ENCODE results near the gene MTX1.
"Not testable (repeated sequence)": the region's sequence is repeated elsewhere in the genome, so short reads cannot be mapped to it uniquely, and the experiment has no call there.

The MTX1 gene

GRCh38 chr1:155186067-155186793 lies 22.3 kb upstream of the MTX1 start:
- no peak overlapping the region for H3K4me3 ChIP-seq (replicated peaks; ENCODE audit: low read depth, low read length)
- TF ChIP-seq CTCF (IDR thresholded peaks at IDR 0.05; ENCODE audit: low read length, missing control alignments) = no peak
- no peak for DNase-seq (ENCODE audit: low read depth)

- TF ChIP-seq CTCF (IDR thresholded peaks at IDR 0.05; ENCODE audit: low read length, missing control alignments) = no peak
- H3K4me3 ChIP-seq (replicated peaks; ENCODE audit: low read depth, low read length) = no peak overlapping the region
- DNase-seq (ENCODE audit: low read depth) = no peak
Measured at GRCh38 chr1:155186794-155187455, 21.6 kb upstream of the MTX1 start.

GRCh38 chr1:155187456-155187891 lies 21.0 kb upstream of the MTX1 start:
- H3K4me3 ChIP-seq (replicated peaks; ENCODE audit: low read depth, low read length) = no peak overlapping the region
- DNase-seq (ENCODE audit: low read depth) = no peak
- no peak for TF ChIP-seq CTCF (IDR thresholded peaks at IDR 0.05; ENCODE audit: low read length, missing control alignments)

GRCh38 chr1:155188268-155188667 lies 20.2 kb upstream of the MTX1 start:
- H3K4me3 ChIP-seq (replicated peaks; ENCODE audit: low read depth, low read length) = no peak overlapping the region
- no peak for DNase-seq (ENCODE audit: low read depth)
- TF ChIP-seq CTCF (IDR thresholded peaks at IDR 0.05; ENCODE audit: low read length, missing control alignments) = no peak

GRCh38 chr1:155189926-155190325 lies 18.6 kb upstream of the MTX1 start:
- H3K4me3 ChIP-seq (replicated peaks; ENCODE audit: low read depth, low read length) = not testable (repeated sequence)

GRCh38 chr1:155191904-155192303 lies 16.6 kb upstream of the MTX1 start:
- no peak for TF ChIP-seq CTCF (IDR thresholded peaks at IDR 0.05; ENCODE audit: low read length, missing control alignments)
- no peak for DNase-seq (ENCODE audit: low read depth)
- H3K4me3 ChIP-seq (replicated peaks; ENCODE audit: low read depth, low read length) = no peak overlapping the region

More at GRCh38 chr1:155189926-155190325, 18.6 kb upstream of the MTX1 start:
- DNase-seq (ENCODE audit: low read depth) = not testable (repeated sequence)

- no peak for TF ChIP-seq CTCF (IDR thresholded peaks at IDR 0.05; ENCODE audit: low read length, missing control alignments)
- DNase-seq (ENCODE audit: low read depth) = no peak
- peak overlapping the region; percentile 61 for H3K4me3 ChIP-seq (replicated peaks; ENCODE audit: low read depth, low read length)
Measured at GRCh38 chr1:155192346-155193274, 15.9 kb upstream of the MTX1 start.
